ENCODE results near the gene MRRF.
"Not testable (repeated sequence)": the region's sequence is repeated elsewhere in the genome, so short reads cannot be mapped to it uniquely, and the experiment has no call there.

Gene MRRF

DNA sequence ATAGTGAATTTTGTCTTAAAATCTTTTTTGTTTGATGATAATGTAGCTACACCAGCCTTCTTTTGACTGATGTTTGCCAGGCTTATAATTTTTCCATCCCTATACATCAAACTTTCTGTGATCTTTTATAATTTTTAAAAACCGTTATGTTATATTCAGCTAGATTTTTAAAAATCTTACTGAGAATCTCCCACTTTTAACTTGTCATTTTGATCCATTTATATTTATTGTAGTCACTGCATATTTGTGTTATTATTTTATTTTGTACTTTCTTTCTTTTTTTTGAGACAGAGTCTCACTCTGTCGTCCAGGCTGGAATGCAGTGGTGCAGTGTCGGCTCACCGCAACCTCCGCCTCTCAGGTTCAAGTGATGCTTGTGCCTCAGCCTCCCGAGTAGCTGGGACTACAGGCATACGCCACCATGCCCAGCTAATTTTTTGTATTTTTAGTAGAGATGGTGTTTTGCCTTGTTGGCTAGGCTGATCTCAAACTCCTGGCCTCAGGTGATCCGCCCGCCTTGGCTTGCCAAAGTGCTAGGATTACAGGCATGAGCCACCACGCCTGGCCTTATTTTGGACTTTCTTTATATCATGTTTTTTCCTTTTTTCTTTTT is 12.7 kb downstream of the MRRF start:
- DNase-seq: no peak

DNA sequence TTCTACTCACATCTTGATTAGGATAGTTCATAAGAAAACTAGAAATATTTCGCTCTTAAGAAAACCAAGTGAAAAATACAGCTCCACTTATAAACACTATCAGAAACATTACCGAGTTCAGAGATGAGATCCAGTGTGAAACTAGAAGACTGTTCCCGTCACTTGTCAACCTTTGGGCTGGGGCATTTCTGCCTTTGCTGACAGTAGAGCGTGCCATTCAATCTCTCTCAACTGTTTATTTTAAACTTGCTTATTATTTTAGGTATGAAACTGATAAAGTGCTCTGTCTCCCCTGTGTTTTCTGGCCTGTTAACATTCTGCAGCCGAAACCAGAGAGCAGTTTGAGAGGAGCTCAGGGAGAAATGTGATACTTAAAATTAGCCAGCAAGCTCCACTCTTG is 16.7 kb downstream of the MRRF start:
- no peak for DNase-seq

DNA sequence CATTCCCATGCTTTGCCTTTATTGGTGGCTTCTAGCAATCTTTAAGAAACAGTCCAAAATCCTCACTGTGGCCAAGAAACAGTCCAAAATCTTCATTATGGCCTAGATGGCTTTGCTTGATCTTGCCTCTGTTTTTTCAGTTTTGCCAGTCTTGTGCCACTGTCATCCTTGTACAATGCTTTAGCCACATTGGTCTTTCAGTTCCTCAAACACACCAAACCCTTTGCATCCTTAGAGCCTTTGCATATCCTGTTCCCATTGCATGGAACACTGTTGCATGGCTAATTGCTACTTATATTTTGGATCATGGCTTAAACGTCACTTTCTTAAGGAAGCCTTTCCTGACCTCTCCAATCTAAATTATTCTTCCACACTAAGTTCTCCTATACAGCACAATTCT is 22.1 kb downstream of the MRRF start:
- no peak for DNase-seq

DNA sequence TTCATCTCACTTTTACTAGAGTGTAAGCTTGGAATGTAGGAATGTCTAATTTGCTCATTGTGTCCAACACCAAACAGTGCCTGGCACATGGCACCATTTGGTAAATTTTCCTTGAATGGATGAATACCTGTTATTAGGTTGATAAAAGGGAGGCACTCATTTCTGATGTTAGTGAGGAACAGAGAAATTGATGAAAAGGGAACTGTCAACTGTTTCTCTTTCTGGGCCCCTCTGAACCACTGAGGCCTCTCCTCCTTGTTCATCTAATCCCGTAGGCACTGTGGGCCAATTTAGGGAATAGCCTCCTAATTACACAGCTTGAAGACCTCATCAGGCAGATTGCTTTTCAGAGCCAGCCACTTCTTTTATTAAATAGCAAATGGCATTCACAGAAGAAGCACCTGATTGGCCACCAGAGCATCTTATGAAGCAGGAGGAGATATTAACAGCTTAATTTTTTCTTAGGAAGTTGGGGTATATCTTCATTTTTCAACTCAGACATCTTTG is 22.6 kb downstream of the MRRF start:
- DNase-seq: no peak

DNA sequence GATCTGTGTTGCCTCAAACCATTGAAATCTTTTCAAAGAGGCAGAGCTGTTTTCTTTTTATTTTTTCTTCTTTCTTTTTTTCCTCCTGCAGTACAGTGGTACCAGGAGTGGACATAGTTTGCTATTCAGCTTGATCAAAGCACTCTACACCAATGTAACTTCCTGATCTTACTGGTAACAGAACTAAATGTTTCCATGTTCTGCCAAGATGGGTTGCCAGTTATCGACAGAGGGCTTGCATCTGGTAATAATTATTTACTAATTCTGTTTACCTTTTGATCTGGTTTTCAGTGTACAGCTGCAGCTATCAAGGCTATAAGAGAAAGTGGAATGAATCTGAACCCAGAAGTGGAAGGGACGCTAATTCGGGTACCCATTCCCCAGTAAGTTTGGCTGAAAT is 26.8 kb downstream of the MRRF start:
- no peak for DNase-seq

DNA sequence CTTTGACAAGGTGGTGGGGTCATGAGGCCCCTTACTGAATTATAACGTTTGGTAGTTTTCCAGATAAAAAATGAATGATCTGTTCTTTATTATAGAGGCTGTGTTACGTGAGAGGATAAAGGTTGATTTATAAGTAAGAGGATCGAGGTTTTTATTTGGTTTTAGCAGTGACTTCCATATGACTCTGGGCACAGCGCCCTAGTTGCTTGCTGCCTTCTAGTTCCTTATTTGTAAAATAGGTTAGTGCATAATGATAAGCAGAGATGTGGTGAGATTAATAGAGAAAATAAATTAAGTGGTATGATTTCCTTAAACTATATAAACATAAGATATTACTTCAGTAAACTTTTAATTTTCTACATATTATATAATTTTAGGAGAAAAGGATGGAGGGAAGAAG is 29.8 kb downstream of the MRRF start:
- no peak for DNase-seq

DNA sequence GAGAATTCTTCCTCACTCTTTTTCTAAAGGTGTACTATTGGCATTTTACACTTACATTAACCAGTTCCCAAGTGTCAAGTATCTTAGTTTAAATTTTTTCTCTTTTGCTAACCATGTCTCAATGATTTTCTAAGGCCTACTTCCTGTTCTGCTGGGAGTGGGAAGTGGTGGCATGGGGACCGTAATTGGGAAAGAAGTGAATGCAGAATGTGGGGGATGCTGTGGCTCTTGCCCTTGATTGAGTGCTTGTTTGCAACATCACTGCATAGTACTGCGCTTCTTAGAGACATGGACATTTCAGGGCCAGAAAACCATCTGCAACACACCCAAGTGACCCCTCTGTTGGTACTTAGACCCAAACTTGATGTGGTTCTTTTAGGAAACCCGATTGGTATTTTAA is 32.8 kb downstream of the MRRF start:
- no peak for DNase-seq

DNA sequence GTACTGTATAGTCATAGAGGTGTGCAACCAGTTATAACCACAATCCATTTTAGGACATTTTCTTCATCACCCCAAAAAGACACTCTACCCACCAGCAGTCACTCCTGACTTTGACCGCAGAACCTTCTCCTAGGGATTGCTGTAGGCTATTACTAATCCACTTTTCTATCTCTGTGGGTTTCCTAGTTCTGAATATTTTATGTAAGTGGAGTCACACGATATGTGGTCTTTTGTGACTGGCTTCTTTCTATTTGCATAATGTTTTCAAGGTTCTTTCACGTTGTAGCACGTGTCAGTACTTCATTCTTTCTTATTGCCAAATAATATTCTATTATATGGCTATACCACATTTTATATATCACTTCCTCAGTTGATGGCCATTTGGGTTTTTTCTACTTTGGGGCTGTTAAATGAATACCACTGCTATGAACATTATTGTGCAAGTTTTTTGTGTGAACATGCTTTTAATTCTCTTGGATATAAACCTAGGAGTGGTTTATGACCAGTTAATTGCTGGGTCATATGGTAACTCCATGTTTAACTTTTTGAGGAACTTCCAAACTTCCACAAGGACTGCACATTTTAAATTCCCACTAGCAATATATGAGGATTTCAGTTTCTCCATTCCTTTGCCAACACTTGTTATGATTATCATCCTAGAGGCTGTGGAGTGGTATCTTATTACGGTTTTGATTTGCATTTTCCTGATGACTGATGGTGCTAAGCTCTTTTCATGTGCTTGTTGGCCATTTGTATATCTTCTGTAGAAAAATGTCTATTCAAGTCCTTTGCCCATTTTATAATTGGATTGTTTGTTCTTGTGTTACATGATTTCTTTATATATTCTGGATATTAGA is 37.8 kb downstream of the MRRF start:
- DNase-seq: no peak

DNA sequence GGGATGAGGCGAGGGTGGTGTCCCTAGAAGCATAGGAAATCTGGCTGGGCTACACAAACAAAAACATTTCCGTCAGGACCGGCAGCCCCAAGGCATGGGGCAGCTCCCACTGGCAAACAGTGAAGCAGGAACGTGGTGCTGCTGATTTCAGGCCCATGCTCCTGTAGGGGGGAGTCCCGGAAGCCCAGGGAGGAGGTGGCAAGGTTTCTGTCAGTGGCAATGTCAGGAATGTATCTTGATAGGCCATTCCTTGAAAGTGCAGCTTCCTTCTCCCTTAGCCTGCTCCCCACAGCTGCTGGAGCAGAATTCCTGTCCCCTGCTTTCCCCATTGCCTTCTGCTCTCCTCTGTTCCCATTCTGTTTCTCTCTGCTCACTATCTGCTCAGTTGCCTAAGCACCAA is 42.4 kb downstream of the MRRF start:
- no peak for DNase-seq

DNA sequence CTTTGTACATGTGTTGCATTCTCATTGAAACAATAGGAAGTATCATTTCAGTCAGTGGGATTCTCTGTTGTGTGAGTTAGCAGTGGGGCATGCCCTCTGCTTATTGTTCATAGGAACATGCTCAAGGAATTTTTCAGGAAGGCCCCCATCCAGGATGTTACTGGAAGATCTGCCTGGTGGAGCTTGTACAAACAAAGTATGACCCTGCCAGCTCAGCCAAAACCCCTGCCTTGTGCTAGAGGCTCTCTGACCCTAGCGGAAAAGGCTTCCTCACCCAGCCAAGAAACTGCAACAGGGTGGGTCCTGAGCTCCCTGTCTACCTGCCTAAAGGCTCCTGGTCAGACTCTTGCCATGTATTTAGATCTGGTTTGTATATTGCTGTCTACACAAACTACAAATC is 43.2 kb downstream of the MRRF start:
- DNase-seq: peak; percentile 39

DNA sequence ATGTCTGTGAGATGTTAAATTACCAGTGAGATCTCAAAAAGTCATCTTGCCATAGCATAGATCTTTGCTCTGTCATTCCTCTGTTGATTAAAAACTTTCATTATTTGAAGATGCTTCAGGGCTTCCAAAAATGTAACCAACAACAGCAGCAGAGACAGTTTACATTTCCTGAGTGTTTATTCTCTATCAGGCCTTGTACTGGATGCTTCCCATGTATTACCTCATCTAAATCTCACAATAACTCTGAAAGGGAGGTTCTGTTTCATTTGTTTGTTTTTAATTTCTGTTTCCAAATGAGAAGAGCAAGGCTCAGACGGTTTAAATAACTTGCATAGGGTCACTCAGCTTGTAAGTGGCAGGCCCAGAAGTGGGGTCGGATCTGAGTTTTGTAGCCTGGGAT is 45.2 kb downstream of the MRRF start:
- DNase-seq: no peak

DNA sequence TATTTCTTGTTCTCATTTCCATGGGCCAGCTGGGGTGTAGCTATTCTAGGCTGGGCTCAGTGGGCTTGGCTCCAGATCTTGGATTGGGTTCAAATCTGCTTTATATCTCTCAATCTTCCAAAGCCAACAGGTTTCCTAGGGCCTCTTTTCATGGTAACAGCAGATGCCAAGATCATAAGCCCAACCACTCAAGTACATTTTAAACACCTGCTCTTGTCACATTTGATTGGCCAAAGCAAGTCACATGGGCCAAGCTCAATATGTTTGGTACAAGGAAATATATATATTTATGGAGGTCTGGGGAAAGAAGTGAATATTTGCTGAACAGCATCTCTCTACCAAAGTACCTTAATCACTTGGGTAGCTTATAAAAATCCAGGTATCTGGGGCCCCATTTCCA is 49.5 kb downstream of the MRRF start:
- no peak for DNase-seq

DNA sequence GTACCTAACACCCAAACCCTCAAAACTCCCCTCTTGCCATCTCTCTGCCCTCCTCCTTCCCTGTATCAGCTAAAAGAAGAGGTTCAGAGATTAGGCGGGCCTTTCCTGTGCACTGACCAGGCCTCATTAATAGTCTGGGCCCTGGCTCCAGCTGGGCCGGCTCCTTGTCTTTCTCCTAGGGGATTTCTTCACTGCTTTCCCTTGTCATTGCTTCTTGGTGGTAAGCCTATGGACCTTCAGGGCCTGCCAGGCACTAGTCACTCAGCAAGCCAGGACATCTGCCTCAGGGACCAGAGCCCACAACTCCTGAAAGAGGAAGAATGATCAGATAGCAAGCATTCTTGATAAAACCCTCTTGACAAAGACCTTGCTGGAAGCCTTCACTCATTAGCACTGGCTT is 50.9 kb downstream of the MRRF start:
- no peak for DNase-seq

DNA sequence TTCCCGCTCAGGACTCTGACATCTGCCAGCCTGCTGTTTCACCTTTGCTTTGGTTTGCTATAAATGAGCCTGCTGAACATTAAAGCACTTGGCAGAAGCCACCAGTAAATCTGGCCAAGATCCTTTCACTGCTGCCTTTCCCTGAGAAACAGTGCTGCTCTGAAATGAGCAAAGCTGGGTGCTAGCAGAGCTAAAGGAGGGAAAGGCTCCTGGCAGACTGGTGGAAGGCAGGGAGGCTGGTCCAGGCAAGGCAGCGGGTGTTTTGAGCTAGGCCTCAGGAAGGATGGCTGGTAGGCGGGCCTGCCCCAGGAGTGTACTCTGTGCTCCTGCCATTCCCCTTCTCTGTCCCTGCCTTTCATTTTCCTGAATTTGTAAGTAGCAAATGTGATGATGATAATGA is 53.6 kb downstream of the MRRF start:
- DNase-seq: no peak

DNA sequence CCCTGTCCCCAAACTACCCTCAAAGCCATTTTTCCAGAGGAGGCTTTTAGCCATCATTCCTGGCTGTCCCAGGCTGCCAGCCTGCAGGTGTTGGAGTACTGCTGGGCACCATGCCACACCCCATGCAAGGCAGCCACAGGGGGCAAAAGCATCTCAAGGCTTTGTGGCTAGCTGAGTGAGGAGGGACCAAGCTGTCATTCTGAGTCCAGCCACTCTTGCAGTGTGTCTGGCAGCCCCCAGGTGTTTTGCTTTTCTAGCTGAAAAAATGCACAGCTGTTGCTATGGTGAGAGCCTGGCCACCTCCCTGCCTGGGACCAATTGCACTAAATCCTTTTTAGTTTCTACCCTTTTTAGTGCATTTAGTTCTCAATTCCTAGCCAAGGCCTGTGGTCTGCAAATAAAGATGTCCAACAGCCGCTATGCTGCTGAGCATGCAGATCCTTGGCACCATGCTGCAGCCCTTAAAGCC is 55.8 kb downstream of the MRRF start:
- no peak for DNase-seq

DNA sequence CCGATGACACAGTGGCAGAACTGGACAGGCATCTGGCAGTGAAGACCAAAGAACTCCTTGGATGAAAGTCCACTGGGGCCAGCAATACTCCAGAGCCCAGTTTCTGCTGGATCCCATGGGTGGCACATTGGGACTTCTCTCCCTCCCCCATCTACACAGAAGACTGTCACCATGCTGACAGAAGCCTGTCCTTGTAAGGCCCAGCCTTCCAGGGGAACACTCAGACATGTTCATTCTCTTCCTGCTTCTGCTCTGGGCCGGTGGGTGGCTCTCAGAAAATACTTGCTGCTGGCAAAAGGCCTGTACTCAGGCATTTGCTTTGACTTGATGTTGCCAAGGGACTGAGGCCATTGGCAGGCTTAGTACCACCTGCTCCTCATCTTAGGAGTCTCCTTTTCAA is 57.9 kb downstream of the MRRF start:
- no peak for DNase-seq

DNA sequence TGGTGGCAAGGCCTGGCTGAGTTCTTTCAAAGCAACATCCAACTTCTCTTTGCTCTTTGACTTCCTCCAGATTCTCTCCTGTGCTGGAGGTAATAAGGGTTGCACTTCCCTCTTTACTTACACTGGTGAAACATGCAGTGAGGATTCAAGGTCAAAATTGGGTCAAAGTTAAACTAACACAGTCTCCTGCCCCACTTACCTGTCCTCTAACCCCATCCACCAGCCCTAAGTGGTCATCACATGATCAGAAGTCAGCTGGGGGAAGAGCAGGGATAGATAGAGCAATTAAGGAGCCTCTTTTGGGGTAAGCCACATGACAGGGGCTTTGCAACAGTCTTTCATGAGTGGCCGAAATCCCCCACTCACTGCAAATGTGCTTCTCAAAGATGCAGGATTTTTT is 60.0 kb downstream of the MRRF start:
- not testable (repeated sequence) for DNase-seq

DNA sequence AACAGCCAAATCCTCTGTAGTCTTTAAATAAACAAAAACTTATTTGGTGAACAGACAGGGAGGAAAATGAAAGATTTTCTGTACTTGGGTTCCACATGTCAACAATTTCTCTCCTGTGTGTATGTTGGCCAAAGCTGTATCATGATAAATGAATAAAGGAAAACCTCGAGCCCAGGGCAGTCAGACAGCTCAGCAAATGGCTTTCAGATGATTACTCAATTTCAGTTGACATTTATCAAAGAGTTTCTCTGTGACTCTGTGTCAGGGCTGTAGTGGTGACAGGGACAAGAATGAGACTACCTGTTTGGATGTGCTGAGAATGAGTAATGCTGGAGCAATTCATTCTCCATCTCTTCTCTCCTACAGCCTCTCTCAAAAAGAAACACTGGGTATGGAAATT is 60.4 kb downstream of the MRRF start:
- DNase-seq: no peak

DNA sequence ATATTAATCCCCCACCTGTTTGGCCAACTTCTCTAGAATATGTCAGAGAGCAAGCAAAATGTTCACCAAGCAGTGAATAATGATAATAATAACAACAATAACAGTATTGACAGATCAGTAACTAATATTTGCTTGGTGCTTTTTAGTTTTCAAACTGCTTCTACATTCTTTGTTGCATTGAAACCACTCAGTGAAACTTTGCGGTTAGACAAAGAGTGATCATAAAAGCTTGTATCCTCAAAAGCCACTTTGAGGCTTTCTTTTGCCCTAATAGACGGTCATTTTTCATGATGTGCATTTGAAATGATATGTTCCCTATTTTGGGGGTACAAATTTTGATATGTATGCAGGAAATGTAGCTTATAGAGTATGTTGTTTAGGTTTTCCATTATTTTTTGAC is 62.5 kb downstream of the MRRF start:
- DNase-seq: no peak

DNA sequence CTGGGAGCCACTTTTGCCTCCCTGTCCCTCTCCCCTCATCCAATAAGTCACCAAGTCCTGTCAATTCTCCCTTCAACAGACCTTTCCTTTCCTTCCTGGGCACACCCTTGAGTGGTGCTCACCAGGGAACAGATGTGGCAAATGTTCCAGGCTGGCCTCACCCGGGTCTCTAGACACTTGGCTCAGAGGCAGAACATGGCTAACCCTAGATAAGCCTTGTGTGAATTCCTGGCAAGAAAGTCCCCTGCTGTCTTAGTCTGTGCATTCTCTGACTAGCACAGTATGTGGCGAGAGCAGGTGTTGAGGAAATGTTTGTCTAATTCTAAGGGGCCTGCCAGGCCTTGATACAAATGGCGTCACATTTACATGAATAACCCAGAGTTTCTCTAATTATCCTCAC is 64.9 kb downstream of the MRRF start:
- DNase-seq: no peak

DNA sequence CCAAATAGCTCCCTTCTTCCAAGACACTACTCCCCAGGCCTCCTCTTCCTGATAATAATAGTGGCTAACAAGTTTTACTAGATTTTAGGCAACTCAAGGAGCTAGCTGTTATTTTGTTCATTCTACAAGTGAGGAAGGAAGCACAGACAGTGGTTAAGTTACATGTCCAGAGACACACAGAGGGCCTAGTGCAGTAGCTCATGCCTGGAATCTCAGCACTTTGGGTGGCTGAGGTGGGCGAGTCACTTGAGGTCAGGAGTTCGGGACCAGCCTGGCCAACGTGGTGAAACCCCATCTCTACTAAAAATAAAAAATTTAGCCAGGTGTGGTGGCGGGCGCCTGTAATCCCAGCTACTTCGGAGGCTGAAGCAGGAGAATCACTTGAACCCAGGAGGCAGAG is 65.8 kb downstream of the MRRF start:
- DNase-seq: not testable (repeated sequence)

DNA sequence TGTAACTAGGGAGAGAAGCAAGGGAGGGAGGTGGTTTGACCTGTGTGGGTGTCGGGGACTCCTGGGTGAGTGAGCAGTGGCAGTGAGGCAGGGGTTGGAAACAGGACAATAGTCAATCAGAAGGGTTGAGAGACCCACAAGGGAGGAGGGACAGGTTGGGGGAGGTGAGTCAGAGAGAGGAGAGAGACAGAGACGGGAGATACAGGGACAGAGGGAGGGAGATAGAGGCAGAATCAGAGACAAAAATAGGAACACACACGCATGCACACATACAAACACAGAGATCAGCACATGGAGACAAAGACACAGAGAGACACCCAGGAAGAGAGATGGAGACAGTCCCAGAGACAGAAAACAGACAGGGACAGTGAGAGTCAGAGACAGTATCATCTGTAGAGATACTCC is 66.8 kb downstream of the MRRF start:
- DNase-seq: no peak

DNA sequence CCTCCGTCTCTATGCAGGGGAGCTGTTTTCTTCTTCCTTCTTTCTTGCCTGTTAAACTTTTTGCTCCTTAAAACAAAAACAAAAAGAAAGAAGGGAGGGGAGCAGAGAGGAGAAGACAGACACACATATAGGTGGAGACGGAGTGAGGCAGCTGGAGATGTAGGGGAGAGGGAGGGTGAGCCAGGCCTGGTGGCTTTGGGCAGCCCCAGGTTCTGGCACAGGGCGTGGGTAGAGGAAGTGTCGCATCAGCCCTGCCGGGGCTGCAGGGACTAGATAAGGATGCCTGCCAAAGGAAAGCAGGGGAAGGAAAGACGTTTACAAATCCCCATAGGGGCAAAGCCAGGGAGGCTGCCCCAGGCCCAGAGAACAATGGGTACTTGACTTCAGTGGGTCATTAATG is 67.4 kb downstream of the MRRF start:
- DNase-seq: no peak

DNA sequence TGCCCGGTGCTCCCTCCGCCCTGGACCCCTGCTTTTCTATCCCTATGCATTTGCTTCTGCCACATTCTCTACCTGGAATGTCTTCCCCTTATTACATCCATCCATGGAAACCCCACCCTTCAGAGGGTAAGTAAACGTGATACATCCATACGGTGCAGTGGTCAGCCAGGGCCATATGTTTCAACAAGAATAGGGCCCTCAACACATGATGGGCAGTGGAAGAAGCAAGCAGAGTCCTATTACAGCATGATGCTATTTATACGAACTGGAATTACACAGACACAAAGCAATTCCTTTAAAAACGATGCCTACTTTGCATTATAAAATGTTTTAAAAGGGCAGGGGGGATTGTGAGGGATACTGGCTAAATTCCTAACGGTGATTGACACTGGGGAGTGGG is 68.0 kb downstream of the MRRF start:
- no peak for DNase-seq

Data from left hindlimb (tissue), 1 donor.